Mesendoderm (in vitro differentiated cells): Measurements from ENCODE around the gene CCDC134.
A peak's percentile ranks its signal among the peaks of the same experiment; 100 is the strongest.
"Not testable (repeated sequence)": the region's sequence is repeated elsewhere in the genome, so short reads cannot be mapped to it uniquely, and the experiment has no call there.

Source experiments
- DNase-seq: peaks from one replicate; pipeline ENCODE4 v3.0.0; 2013
- H2AK5ac ChIP-seq: 2 replicates; pipeline ENCODE4 v1.6.1; 2013; ENCODE audit warnings: low read length, inconsistent platforms
- H2BK120ac ChIP-seq: 2 replicates; pipeline ENCODE4 v1.6.1; 2013; ENCODE audit warnings: low read depth, mild to moderate bottlenecking, low read length, moderate library complexity, mixed read lengths
- H2BK15ac ChIP-seq: replicated peaks from 2 replicates; pipeline ENCODE4 v1.6.1; 2013; ENCODE audit warnings: low read depth, mild to moderate bottlenecking, moderate library complexity
- H2BK5ac ChIP-seq: 2 replicates; pipeline ENCODE4 v1.6.1; 2013; ENCODE audit warnings: low read length, inconsistent platforms
- H3K18ac ChIP-seq: 2 replicates; pipeline ENCODE4 v1.6.1; 2013; ENCODE audit warnings: mild to moderate bottlenecking, low read length, mixed read lengths
- H3K23ac ChIP-seq: one replicate; pipeline ENCODE4 v1.6.1; 2013; ENCODE audit warnings: low read length
- H3K27ac ChIP-seq: 2 replicates; pipeline ENCODE4 v1.5.1; 2013; ENCODE audit warnings: low read depth, mild to moderate bottlenecking, inconsistent platforms, low read length, moderate library complexity
- H3K27me3 ChIP-seq: 2 replicates; pipeline ENCODE4 v1.6.1; 2013; ENCODE audit warnings: low read length, control low read depth, mild to moderate bottlenecking, inconsistent platforms; ENCODE audit not compliant: insufficient read depth, poor library complexity
- H3K36me3 ChIP-seq: 2 replicates; pipeline ENCODE4 v1.6.1; 2013; ENCODE audit warnings: low read length, inconsistent platforms; ENCODE audit not compliant: control insufficient read depth, insufficient read depth
- H3K4ac ChIP-seq: one replicate; pipeline ENCODE4 v1.6.1; 2013; ENCODE audit warnings: low read depth, mild to moderate bottlenecking, low read length, moderate library complexity
- H3K4me1 ChIP-seq: 2 replicates; pipeline ENCODE4 v1.6.1; 2013; ENCODE audit warnings: low read depth, low read length, inconsistent platforms; ENCODE audit not compliant: control insufficient read depth
- H3K4me2 ChIP-seq: 2 replicates; pipeline ENCODE4 v1.6.1; 2013; ENCODE audit warnings: low read length
- H3K4me3 ChIP-seq: 2 replicates; pipeline ENCODE4 v1.5.1; 2013; ENCODE audit warnings: mild to moderate bottlenecking, low read length
- H3K56ac ChIP-seq: one replicate; pipeline ENCODE4 v1.6.1; 2013; ENCODE audit warnings: low read length
- H3K79me1 ChIP-seq: 2 replicates; pipeline ENCODE4 v1.6.1; 2013; ENCODE audit warnings: low read length, inconsistent platforms
- H3K79me2 ChIP-seq: 2 replicates; pipeline ENCODE4 v1.6.1; 2013; ENCODE audit warnings: mild to moderate bottlenecking, low read length; ENCODE audit not compliant: control insufficient read depth, insufficient read depth
- H3K9ac ChIP-seq: 2 replicates; pipeline ENCODE4 v1.6.1; 2013; ENCODE audit warnings: low read length, inconsistent platforms
- H4K5ac ChIP-seq: one replicate; pipeline ENCODE4 v1.6.1; 2013; ENCODE audit warnings: low read length
- H4K8ac ChIP-seq: one replicate; pipeline ENCODE4 v1.6.1; 2013; ENCODE audit warnings: low read depth, mild to moderate bottlenecking, control low read depth, low read length, moderate library complexity
- WGBS: extraction: QIAGEN DNeasy Blood & Tissue Kit; methylation state at CpG from one replicate; pipeline ENCODE4 v1.1.7; 2013; ENCODE audit warnings: low lambda C conversion rate, missing lambda C conversion rate; ENCODE audit not compliant: insufficient coverage; ENCODE audit errors: extremely low coverage; 5-methylcytosine and 5-hydroxymethylcytosine counted together

CCDC134 gene

GRCh38 chr22:41831828-41832552 is 31.5 kb downstream of the CCDC134 start:
- peak overlapping the region; percentile 7 for H4K8ac ChIP-seq
- H4K5ac ChIP-seq = no peak overlapping the region
- DNase-seq = no peak
- peak overlapping the region; percentile 97 for H3K27ac ChIP-seq
- H3K79me2 ChIP-seq = peaks cover 33% of the 10 kb centered on the region
- H3K4ac ChIP-seq = peak overlapping the region; percentile 99
- peak overlapping the region; percentile 93 for H3K56ac ChIP-seq
- H3K23ac ChIP-seq = peak overlapping the region; percentile 29
- peak overlapping the region; percentile 54 for H3K4me2 ChIP-seq
- H3K79me1 ChIP-seq = peaks cover 10% of the 10 kb centered on the region
- H3K9ac ChIP-seq = peak overlapping the region; percentile 82
- H2AK5ac ChIP-seq = no peak overlapping the region
- peak overlapping the region; percentile 80 for H2BK15ac ChIP-seq
- H3K18ac ChIP-seq = peak overlapping the region; percentile 98
- H3K36me3 ChIP-seq = peaks cover 5% of the 10 kb centered on the region
- peak overlapping the region; percentile 88 for H2BK5ac ChIP-seq
- peak overlapping the region; percentile 88 for H2BK120ac ChIP-seq
- H3K4me1 ChIP-seq = peaks cover 2% of the 10 kb centered on the region
- WGBS = no CpG with 5 or more reads among the region's 17 CpGs
- H3K27me3 ChIP-seq = no peaks in the 10 kb centered on the region
- H3K4me3 ChIP-seq = peak overlapping the region; percentile 19

DNA sequence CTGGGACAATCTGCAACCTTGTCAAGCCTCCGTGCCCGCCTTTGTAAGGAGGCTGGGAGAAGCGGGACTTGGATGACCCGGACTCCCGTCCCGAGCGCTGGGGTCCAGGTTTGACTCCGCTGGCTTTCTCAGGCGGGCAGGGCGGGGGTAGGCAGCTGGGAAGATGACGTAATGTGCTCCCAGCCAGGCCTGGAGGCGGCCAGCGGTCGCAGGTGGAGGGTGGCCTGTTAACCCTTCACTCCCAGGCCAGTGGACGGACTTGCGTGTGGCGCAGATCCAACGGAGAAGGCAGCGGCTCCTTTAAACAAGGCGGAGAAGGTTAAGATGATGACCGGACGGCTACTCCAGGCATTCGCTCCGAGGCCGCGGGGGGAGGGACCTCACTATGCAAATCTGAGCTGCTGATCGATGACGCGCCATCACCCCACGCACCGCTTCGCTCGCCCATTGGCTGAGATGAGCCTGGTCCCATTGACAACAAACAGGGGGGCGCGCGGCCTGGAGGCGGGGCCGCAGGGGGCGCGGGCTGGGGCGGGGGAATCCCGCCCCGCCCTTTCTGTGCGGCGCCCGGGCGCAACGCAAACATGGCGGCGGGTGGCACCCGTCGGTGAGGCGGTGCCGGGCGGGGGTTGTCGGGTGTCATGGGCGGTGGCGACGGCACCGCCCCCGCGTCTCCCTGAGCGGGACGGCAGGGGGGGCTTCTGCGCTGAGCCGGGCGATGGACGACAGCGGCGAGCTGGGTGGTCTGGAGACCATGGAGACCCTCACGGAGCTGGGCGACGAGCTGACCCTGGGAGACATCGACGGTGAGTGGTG is 32.3 kb downstream of the CCDC134 start, which contains the start of gene SREBF2:
SREBF2 (plus strand) TSS at position 553 of the 816 bp plus-strand sequence; CDS start at position 719, 166 bp downstream.
- Histone ChIP-seq H3K4me2 (peak within 1 kb of the TSS; percentile 69), H2BK15ac (peak within 1 kb of the TSS; percentile 80), H2AK5ac (no peak within 1 kb of the TSS), H3K79me1 (peaks cover 10% of the 10 kb centered on the region), H2BK5ac (peak within 1 kb of the TSS; percentile 91), H3K18ac (peak within 1 kb of the TSS; percentile 98), H3K27ac (peak within 1 kb of the TSS; percentile 97), H4K5ac (no peak within 1 kb of the TSS), H3K36me3 (peaks cover 5% of the 10 kb centered on the region), H4K8ac (peak within 1 kb of the TSS; percentile 7), H3K4ac (peak within 1 kb of the TSS; percentile 99), H2BK120ac (peak within 1 kb of the TSS; percentile 88), H3K27me3 (no peaks in the 10 kb centered on the region), H3K56ac (peak within 1 kb of the TSS; percentile 98), H3K4me1 (peaks cover 2% of the 10 kb centered on the region), H3K9ac (peak within 1 kb of the TSS; percentile 96), H3K4me3 (peak within 1 kb of the TSS; percentile 87), H3K23ac (peak within 1 kb of the TSS; percentile 29), H3K79me2 (peaks cover 35% of the 10 kb centered on the region)
- no CpG with 5 or more reads among the region's 75 CpGs for WGBS
- peak; percentile 100 for DNase-seq

DNA sequence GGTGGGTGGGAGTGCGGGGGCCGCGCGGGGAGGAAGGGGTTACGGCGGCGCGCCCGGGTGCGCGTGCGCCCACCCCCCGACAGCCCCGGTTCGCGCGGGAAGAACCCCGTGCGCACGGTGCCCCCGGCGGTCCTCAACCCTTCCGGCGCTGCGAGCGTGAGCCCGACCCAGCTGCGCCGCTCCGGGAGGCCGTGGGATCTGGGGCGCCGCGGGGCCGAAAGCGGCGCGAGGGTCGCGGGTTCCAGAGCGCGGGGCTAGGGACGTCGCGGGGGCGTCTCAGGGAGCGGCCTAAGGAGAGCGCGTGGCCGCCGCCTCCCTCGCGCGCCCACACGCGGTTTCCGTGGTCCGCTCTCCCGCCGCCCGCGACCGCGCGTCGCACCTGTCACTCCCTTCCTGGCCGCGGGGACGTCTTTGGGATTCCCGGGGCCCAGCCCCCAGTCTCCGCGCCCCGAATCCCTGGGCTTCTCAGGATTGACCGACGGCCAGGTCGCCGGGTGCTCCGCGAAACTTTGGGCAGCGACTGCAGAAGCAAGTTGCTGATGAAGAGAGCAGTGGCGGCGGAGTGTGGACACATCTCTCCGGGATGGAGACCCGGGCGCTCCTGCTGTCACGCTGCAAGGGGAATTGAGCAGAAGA is 33.0 kb downstream of the CCDC134 start:
- Histone ChIP-seq H3K36me3 (peaks cover 5% of the 10 kb centered on the region), H3K18ac (peak overlapping the region; percentile 94), H3K56ac (peak overlapping the region; percentile 98), H4K5ac (no peak overlapping the region), H2BK5ac (peak overlapping the region; percentile 91), H2BK15ac (no peak overlapping the region), H2BK120ac (peak overlapping the region; percentile 31), H4K8ac (no peak overlapping the region), H3K4me1 (peaks cover 2% of the 10 kb centered on the region), H3K79me2 (peaks cover 42% of the 10 kb centered on the region), H3K27me3 (no peaks in the 10 kb centered on the region), H3K23ac (no peak overlapping the region), H3K79me1 (peaks cover 14% of the 10 kb centered on the region), H3K4me2 (peak overlapping the region; percentile 69), H3K4me3 (peak overlapping the region; percentile 87), H3K4ac (peak overlapping the region; percentile 92), H3K9ac (peak overlapping the region; percentile 96), H3K27ac (peak overlapping the region; percentile 94), H2AK5ac (no peak overlapping the region)
- no CpG with 5 or more reads among the region's 86 CpGs for WGBS
- no peak for DNase-seq

DNA sequence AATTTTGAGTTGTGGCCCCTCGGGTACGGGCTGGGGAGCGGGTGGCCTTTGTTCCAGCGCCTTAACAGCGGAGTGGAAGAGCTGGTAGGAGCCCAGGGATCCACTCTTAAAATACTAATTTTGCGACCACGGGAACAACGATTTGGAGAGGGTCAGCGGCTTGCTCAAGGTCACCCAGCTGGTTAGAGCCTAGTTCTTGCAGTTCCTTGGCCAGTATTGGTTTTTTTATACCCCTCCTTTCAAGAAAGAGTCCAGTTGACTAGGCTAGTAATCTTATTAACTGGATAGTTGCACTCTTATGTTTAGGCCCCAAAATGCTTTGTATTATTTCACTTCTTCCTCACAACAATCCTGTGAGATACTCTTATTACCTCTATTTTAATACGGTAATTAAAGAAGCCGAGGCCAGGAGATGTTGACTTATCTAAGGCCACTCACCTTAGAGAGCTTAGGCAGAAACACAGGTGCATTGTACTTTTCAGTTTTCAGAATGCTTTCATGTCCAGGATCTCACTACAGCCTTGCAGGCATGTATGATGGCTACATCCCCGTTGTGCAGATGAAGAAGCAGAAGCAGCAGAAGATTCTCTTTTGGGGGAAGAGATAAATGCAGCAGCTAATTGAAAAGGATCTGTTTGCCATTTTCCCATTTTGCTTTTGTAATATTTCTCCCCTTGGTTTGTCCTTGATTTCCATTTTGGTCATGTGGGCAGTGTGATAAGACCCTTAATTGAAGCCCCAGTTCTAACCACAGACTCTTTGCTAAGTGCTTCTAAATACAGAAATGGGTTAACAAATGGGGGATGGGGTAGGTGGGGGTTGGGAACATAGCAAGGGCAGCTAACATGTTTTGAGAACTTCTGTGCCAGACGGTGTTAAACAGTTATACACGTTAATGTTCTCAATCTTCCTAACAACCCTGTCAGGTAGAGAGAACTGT is 33.8 kb downstream of the CCDC134 start:
- Histone ChIP-seq H2BK15ac (no peak overlapping the region), H3K79me1 (peaks cover 19% of the 10 kb centered on the region), H4K8ac (no peak overlapping the region), H2BK5ac (peak overlapping the region; percentile 91), H3K79me2 (peaks cover 49% of the 10 kb centered on the region), H3K18ac (peak overlapping the region; percentile 94), H3K27me3 (no peaks in the 10 kb centered on the region), H3K9ac (peak overlapping the region; percentile 96), H3K4me2 (peak overlapping the region; percentile 69), H3K27ac (peak overlapping the region; percentile 94), H3K56ac (peak overlapping the region; percentile 98), H3K4me3 (peak overlapping the region; percentile 87), H3K36me3 (peaks cover 5% of the 10 kb centered on the region), H2AK5ac (no peak overlapping the region), H3K4ac (peak overlapping the region; percentile 92), H2BK120ac (peak overlapping the region; percentile 56), H4K5ac (no peak overlapping the region), H3K23ac (peak overlapping the region; percentile 31), H3K4me1 (peaks cover 2% of the 10 kb centered on the region)
- WGBS = no CpG with 5 or more reads among the region's 14 CpGs
- no peak for DNase-seq

DNA sequence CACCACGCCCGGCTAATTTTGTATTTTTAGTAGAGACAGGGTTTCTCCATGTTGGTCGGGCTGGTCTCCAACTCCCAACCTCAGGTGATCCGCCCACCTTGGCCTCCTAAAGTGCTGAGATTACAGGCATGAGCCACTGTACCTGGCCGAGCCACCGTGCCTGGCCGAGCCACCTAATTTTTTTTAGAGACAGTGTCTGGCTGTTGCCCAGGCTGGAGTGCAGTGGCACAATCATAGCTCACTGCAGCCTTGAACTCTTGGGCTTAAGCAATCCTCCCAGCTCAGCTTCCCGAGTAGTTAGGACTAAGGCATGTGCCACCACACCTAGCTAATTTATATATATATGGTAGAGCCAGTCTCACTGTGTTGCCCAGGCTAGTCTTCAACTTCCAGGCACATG is 35.0 kb downstream of the CCDC134 start:
- not testable (repeated sequence) for H3K27me3 ChIP-seq, H4K5ac ChIP-seq, H3K4me3 ChIP-seq, H4K8ac ChIP-seq, H3K36me3 ChIP-seq, H3K56ac ChIP-seq, H3K27ac ChIP-seq, H3K4ac ChIP-seq, DNase-seq, H3K9ac ChIP-seq, H2BK120ac ChIP-seq, H2AK5ac ChIP-seq, H2BK5ac ChIP-seq, H3K4me2 ChIP-seq, H3K4me1 ChIP-seq, H2BK15ac ChIP-seq, H3K23ac ChIP-seq
- WGBS = no CpG with 5 or more reads among the region's 8 CpGs
- Histone ChIP-seq H3K79me2 (peaks cover 58% of the 10 kb centered on the region), H3K18ac (peak overlapping the region; percentile 24), H3K79me1 (peaks cover 23% of the 10 kb centered on the region)
